ENCODE data around the gene CCDC24.

Gene CCDC24

GRCh38 chr1:44034423-44034822, 43.0 kb downstream of the CCDC24 start:
- in situ Hi-C loops (cut with MboI; ENCODE audit: low sequenced_read_pairs), result loop anchor here (10.0 to 25.0 kb wide), 2 partner anchors 272 to 510 kb away; no protein-coding TSS in a partner anchor
- Histone ChIP-seq H3K4me1 (peaks cover 16% of the 10 kb centered on the region), H3K9me3 (no peaks in the 10 kb centered on the region), H3K36me3 (replicated peaks) (no peaks in the 10 kb centered on the region), H3K27me3 (ENCODE audit: low read depth) (no peaks in the 10 kb centered on the region), H3K4me3 (no peak overlapping the region)
- DNase-seq (ENCODE audit: low spot score in 2 of 2), result no peak

- in situ Hi-C loops (cut with MboI; ENCODE audit: low sequenced_read_pairs), result loop anchor here (10.0 to 25.0 kb wide), 2 partner anchors 273 to 510 kb away; no protein-coding TSS in a partner anchor
Measured at GRCh38 chr1:44034976-44035716, 43.7 kb downstream of the CCDC24 start.

GRCh38 chr1:44035726-44036408, 44.5 kb downstream of the CCDC24 start:
- no peaks in the 10 kb centered on the region for H3K9me3 ChIP-seq
- H3K4me3 ChIP-seq, result no peak overlapping the region
- in situ Hi-C loops (cut with MboI; ENCODE audit: low sequenced_read_pairs), result loop anchor here (10.0 to 25.0 kb wide), 2 partner anchors 274 to 511 kb away; no protein-coding TSS in a partner anchor
- H3K4me1 ChIP-seq, result peaks cover 13% of the 10 kb centered on the region
- DNase-seq (ENCODE audit: low spot score in 2 of 2), result peak in 1 of 2 experiments; percentile 26
- H3K36me3 ChIP-seq (replicated peaks), result no peaks in the 10 kb centered on the region
- no peaks in the 10 kb centered on the region for H3K27me3 ChIP-seq (ENCODE audit: low read depth)

More at GRCh38 chr1:44034976-44035716, 43.7 kb downstream of the CCDC24 start:
- no peaks in the 10 kb centered on the region for H3K27me3 ChIP-seq (ENCODE audit: low read depth)
- DNase-seq (ENCODE audit: low spot score in 2 of 2), result no peak
- H3K9me3 ChIP-seq, result no peaks in the 10 kb centered on the region
- H3K4me1 ChIP-seq, result peaks cover 13% of the 10 kb centered on the region
- no peak overlapping the region for H3K4me3 ChIP-seq
- no peaks in the 10 kb centered on the region for H3K36me3 ChIP-seq (replicated peaks)

DNA sequence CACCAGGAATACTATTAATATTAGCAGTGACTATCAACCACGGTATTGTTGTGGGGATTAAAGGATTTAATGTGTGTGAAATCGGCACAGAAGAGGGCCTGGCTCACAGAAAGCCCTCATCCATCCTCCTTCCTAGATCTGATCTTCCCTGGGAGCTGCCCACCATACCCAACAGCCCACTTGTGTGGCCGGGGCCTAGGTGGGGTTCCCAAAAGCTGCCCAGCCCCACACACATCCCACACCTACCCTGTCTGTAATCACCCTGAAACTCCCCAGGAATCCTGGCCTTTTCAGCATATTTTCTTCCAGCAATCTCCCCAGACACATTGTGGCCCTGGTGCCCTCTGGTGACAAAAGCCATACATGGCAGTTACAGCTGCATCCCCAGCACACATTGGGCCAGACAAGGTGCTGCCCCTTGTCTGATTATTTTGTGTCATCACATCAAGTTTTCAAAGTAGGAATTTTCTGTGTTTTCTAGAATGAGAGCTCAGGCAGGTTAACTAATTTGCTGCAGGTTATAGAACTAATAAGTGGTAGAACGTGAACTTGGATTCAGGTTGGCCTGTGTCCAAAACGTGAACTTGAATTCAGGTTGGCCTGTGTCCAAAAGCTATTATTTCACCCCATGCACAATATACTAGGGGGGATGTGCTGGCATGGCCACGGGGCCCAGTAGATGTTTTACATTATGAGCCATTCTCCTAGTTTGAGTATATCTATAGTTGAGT, 45.2 kb downstream of the CCDC24 start:
- Histone ChIP-seq H3K4me1 (peaks cover 12% of the 10 kb centered on the region), H3K4me3 (no peak overlapping the region), H3K27me3 (ENCODE audit: low read depth) (no peaks in the 10 kb centered on the region), H3K9me3 (no peaks in the 10 kb centered on the region), H3K36me3 (replicated peaks) (no peaks in the 10 kb centered on the region)
- in situ Hi-C loops (cut with MboI; ENCODE audit: low sequenced_read_pairs), result loop anchor here (10.0 to 25.0 kb wide), 2 partner anchors 274 to 512 kb away; no protein-coding TSS in a partner anchor
- peak; percentile 72 to 84 for DNase-seq (ENCODE audit: low spot score in 2 of 2)

GRCh38 chr1:44037154-44037553, 45.8 kb downstream of the CCDC24 start:
- no peak for DNase-seq (ENCODE audit: low spot score in 2 of 2)
- in situ Hi-C loops (cut with MboI; ENCODE audit: low sequenced_read_pairs), result loop anchor here (10.0 to 25.0 kb wide), 2 partner anchors 275 to 512 kb away; no protein-coding TSS in a partner anchor
- Histone ChIP-seq H3K4me1 (peaks cover 8% of the 10 kb centered on the region), H3K4me3 (no peak overlapping the region), H3K9me3 (no peaks in the 10 kb centered on the region), H3K27me3 (ENCODE audit: low read depth) (no peaks in the 10 kb centered on the region), H3K36me3 (replicated peaks) (no peaks in the 10 kb centered on the region)

GRCh38 chr1:44038876-44039657, 47.7 kb downstream of the CCDC24 start:
- Histone ChIP-seq H3K9me3 (no peaks in the 10 kb centered on the region), H3K36me3 (replicated peaks) (no peaks in the 10 kb centered on the region), H3K4me1 (peaks cover 8% of the 10 kb centered on the region), H3K4me3 (no peak overlapping the region), H3K27me3 (ENCODE audit: low read depth) (no peaks in the 10 kb centered on the region)
- in situ Hi-C loops (cut with MboI; ENCODE audit: low sequenced_read_pairs), result loop anchor here (10.0 to 25.0 kb wide), 2 partner anchors 277 to 514 kb away; no protein-coding TSS in a partner anchor
- no peak for DNase-seq (ENCODE audit: low spot score in 2 of 2)

GRCh38 chr1:44040418-44040817, 49.0 kb downstream of the CCDC24 start:
- no peak overlapping the region for H3K4me3 ChIP-seq
- in situ Hi-C loops (cut with MboI; ENCODE audit: low sequenced_read_pairs), result loop anchor here (25.0 kb wide), 1 partner anchor 278 kb away; no protein-coding TSS in a partner anchor
- H3K9me3 ChIP-seq, result no peaks in the 10 kb centered on the region
- DNase-seq (ENCODE audit: low spot score in 2 of 2), result no peak
- no peaks in the 10 kb centered on the region for H3K27me3 ChIP-seq (ENCODE audit: low read depth)
- no peaks in the 10 kb centered on the region for H3K36me3 ChIP-seq (replicated peaks)
- H3K4me1 ChIP-seq, result peaks cover 8% of the 10 kb centered on the region

DNA sequence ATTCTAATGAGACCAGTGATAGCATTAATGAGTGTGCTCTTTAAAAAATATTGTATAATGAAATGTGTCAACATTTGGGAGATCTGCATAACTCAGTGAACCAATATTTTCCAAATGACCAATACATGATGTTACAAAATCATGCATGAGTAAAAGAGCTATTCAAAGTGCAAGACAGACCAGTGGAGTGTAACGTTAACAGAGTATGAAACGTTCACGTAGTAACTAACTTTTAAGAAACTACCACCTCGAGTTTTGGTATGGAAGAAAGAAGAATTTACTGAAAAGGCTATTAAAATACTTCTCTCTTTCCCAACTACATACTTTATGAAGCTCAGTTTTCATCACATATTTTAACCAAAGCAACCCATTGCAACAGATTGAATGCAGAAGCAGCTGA, 49.4 kb downstream of the CCDC24 start:
- peaks cover 7% of the 10 kb centered on the region for H3K4me1 ChIP-seq
- H3K27me3 ChIP-seq (ENCODE audit: low read depth), result no peaks in the 10 kb centered on the region
- H3K9me3 ChIP-seq, result no peaks in the 10 kb centered on the region
- H3K36me3 ChIP-seq (replicated peaks), result no peaks in the 10 kb centered on the region
- no peak for DNase-seq (ENCODE audit: low spot score in 2 of 2)
- no peak overlapping the region for H3K4me3 ChIP-seq
- in situ Hi-C loops (cut with MboI; ENCODE audit: low sequenced_read_pairs), result loop anchor here (25.0 kb wide), 1 partner anchor 279 kb away; no protein-coding TSS in a partner anchor

DNA sequence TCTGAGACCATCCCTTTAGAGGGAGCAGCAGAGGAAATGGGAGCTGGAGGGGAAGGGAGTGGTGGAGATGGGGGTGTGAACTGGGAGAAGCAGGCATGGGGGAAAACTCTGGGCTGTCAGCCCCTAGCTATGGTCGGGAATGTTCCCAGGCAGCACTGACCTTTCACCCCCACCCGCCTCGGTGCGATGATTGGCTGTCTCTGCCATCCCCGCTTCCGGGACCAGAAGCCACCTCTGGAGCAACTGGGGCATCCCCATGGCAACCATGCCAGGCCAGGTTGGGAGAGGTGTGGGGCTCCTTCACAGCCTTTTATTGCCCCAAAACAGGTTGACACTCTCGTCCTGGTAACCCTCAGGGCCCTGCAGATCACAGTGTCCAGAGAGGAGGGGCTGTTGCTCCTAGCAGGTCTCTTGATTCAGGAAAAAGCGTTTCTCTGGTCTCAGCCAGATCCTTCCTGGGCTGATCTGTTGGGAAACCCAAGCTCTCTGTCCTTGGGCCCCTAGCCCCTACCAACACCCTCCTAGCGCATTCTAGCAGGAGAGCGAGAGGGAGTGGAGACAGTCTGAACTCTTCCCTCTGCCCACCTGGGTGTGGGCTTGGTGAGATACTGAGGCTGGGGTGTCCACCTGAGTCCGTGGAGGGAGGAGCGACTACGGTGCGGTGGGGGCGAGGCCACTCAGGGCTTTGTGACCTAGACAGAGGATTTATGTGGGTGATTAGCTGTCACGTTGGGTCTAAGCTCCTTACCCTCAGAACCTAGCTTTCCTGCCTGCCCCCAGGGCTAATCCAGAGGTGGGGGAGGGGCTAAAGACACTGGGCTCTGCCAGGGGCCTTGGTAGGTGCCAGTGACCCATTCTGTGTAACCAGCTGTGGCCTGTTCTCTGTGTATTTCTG, 52.0 kb downstream of the CCDC24 start:
- H3K27me3 ChIP-seq (ENCODE audit: low read depth), result no peaks in the 10 kb centered on the region
- H3K4me1 ChIP-seq, result no peaks in the 10 kb centered on the region
- no peaks in the 10 kb centered on the region for H3K36me3 ChIP-seq (replicated peaks)
- peak in 1 of 2 experiments; percentile 34 for DNase-seq (ENCODE audit: low spot score in 2 of 2)
- no peak overlapping the region for H3K4me3 ChIP-seq
- in situ Hi-C loops (cut with MboI; ENCODE audit: low sequenced_read_pairs), result loop anchor here (25.0 kb wide), 1 partner anchor 281 kb away; no protein-coding TSS in a partner anchor
- no peaks in the 10 kb centered on the region for H3K9me3 ChIP-seq

GRCh38 chr1:44044071-44044801, 52.8 kb downstream of the CCDC24 start:
- DNase-seq (ENCODE audit: low spot score in 2 of 2), result no peak
- no peak overlapping the region for H3K4me3 ChIP-seq
- no peaks in the 10 kb centered on the region for H3K4me1 ChIP-seq
- no peaks in the 10 kb centered on the region for H3K36me3 ChIP-seq (replicated peaks)
- in situ Hi-C loops (cut with MboI; ENCODE audit: low sequenced_read_pairs), result loop anchor here (25.0 kb wide), 1 partner anchor 282 kb away; no protein-coding TSS in a partner anchor
- no peaks in the 10 kb centered on the region for H3K9me3 ChIP-seq
- H3K27me3 ChIP-seq (ENCODE audit: low read depth), result no peaks in the 10 kb centered on the region

GRCh38 chr1:44045064-44045463, 53.7 kb downstream of the CCDC24 start:
- in situ Hi-C loops (cut with MboI; ENCODE audit: low sequenced_read_pairs), result loop anchor here (25.0 kb wide), 1 partner anchor 283 kb away; no protein-coding TSS in a partner anchor
- no peaks in the 10 kb centered on the region for H3K27me3 ChIP-seq (ENCODE audit: low read depth)
- H3K36me3 ChIP-seq (replicated peaks), result no peaks in the 10 kb centered on the region
- DNase-seq (ENCODE audit: low spot score in 2 of 2), result no peak
- no peak overlapping the region for H3K4me3 ChIP-seq
- H3K4me1 ChIP-seq, result no peaks in the 10 kb centered on the region
- no peaks in the 10 kb centered on the region for H3K9me3 ChIP-seq

All from HAP-1 (cell line).